ENCODE measurements around the gene ARHGEF19. TPM values are rescaled to one million over a fixed set of nuclear protein-coding genes. Genes with fewer than 3 reads are reported as not detected.
A peak's percentile ranks its signal among the peaks of the same experiment; 100 is the strongest.

Gene ARHGEF19
- total RNA-seq, 3 donors from 2014 or later (not counting 1 experiment from before 2014, with no cell fraction given) = 14.6 to 18.9 (median 15.8) TPM

- peaks cover 21 to 38% of the 10 kb centered on the region in 2 donors for H3K4me1 Mint-ChIP-seq
- Histone ChIP-seq H3K9me3 (ENCODE audit: control insufficient read depth, insufficient read depth, low read length) (no peaks in the 10 kb centered on the region), H3K4me1 (ENCODE audit: control insufficient read depth, insufficient read depth, low read length) (peaks cover 42% of the 10 kb centered on the region), H3K4me3 (ENCODE audit: low read length) (no peak overlapping the region), H3K27me3 (ENCODE audit: control insufficient read depth, insufficient read depth, low read length) (peaks cover 8% of the 10 kb centered on the region), H3K36me3 (ENCODE audit: control insufficient read depth, insufficient read depth, low read length) (no peaks in the 10 kb centered on the region), H3K27ac (ENCODE audit: low read length) (no peak overlapping the region)
- H3K9me3 Mint-ChIP-seq = no peaks in the 10 kb centered on the region
- no peak for DNase-seq
- ATAC-seq = no peak
- H3K4me3 Mint-ChIP-seq = peak overlapping the region; percentile 32
- no peak for TF ChIP-seq CTCF (IDR thresholded peaks at IDR 0.05)
- WGBS (ENCODE audit: insufficient coverage) = 50% methylated on average over 2 of the region's 2 CpGs
- intact Hi-C loops (cut with micrococcal nuclease) = no loop called here
- no peaks in the 10 kb centered on the region for H3K36me3 Mint-ChIP-seq
- H3K27ac Mint-ChIP-seq = peak overlapping the region in 1 of 2 donors; percentile 47
- H3K27me3 Mint-ChIP-seq (ENCODE audit: low read depth in 2 of 2) = peaks cover 24 to 39% of the 10 kb centered on the region in 2 donors
Measured at GRCh38 chr1:16166117-16166516, 46.3 kb downstream of the ARHGEF19 start.

GRCh38 chr1:16165548-16165947, 46.9 kb downstream of the ARHGEF19 start:
- H3K36me3 Mint-ChIP-seq = no peaks in the 10 kb centered on the region
- ATAC-seq (no peak), DNase-seq (peak in 1 of 2 donors; percentile 33)
- no peaks in the 10 kb centered on the region for H3K9me3 Mint-ChIP-seq
- H3K4me3 ChIP-seq (ENCODE audit: low read length) = no peak overlapping the region
- peaks cover 21 to 38% of the 10 kb centered on the region in 2 donors for H3K4me1 Mint-ChIP-seq
- TF ChIP-seq CTCF (IDR thresholded peaks at IDR 0.05) = no peak
- no peak overlapping the region for H3K27ac Mint-ChIP-seq
- WGBS (ENCODE audit: insufficient coverage) = 82% methylated on average over 7 of the region's 7 CpGs
- intact Hi-C loops (cut with micrococcal nuclease) = no loop called here
- H3K27me3 ChIP-seq (ENCODE audit: control insufficient read depth, insufficient read depth, low read length) = peaks cover 6% of the 10 kb centered on the region
- H3K27me3 Mint-ChIP-seq (ENCODE audit: low read depth in 2 of 2) = peaks cover 24 to 37% of the 10 kb centered on the region in 2 donors
- no peaks in the 10 kb centered on the region for H3K36me3 ChIP-seq (ENCODE audit: control insufficient read depth, insufficient read depth, low read length)
- peaks cover 42% of the 10 kb centered on the region for H3K4me1 ChIP-seq (ENCODE audit: control insufficient read depth, insufficient read depth, low read length)
- peak overlapping the region; percentile 32 for H3K4me3 Mint-ChIP-seq
- no peak overlapping the region for H3K27ac ChIP-seq (ENCODE audit: low read length)
- H3K9me3 ChIP-seq (ENCODE audit: control insufficient read depth, insufficient read depth, low read length) = no peaks in the 10 kb centered on the region

- peaks cover 6% of the 10 kb centered on the region for H3K27me3 ChIP-seq (ENCODE audit: control insufficient read depth, insufficient read depth, low read length)
- H3K36me3 Mint-ChIP-seq = no peaks in the 10 kb centered on the region
- DNase-seq = no peak
- no peak overlapping the region for H3K4me3 ChIP-seq (ENCODE audit: low read length)
- H3K27ac Mint-ChIP-seq = peak overlapping the region in 1 of 2 donors; percentile 16
- no peaks in the 10 kb centered on the region for H3K9me3 Mint-ChIP-seq
- ATAC-seq = no peak
- no peaks in the 10 kb centered on the region for H3K36me3 ChIP-seq (ENCODE audit: control insufficient read depth, insufficient read depth, low read length)
- no peaks in the 10 kb centered on the region for H3K9me3 ChIP-seq (ENCODE audit: control insufficient read depth, insufficient read depth, low read length)
- peaks cover 24 to 34% of the 10 kb centered on the region in 2 donors for H3K27me3 Mint-ChIP-seq (ENCODE audit: low read depth in 2 of 2)
- intact Hi-C loops (cut with micrococcal nuclease) = no loop called here
- TF ChIP-seq CTCF (IDR thresholded peaks at IDR 0.05) = no peak
- no peak overlapping the region for H3K4me3 Mint-ChIP-seq
- no peak overlapping the region for H3K27ac ChIP-seq (ENCODE audit: low read length)
- H3K4me1 Mint-ChIP-seq = peaks cover 21 to 38% of the 10 kb centered on the region in 2 donors
- H3K4me1 ChIP-seq (ENCODE audit: control insufficient read depth, insufficient read depth, low read length) = peaks cover 42% of the 10 kb centered on the region
- 62% methylated on average over 5 of the region's 5 CpGs for WGBS (ENCODE audit: insufficient coverage)
Measured at GRCh38 chr1:16165073-16165364, 47.4 kb downstream of the ARHGEF19 start.

Data from natural killer cell (primary cell).